ENCODE measurements around the gene SNX30.

Gene SNX30

GRCh38 chr9:112867275-112867991 is 116.9 kb downstream of the SNX30 start:
- peaks cover 0 to 42% of the 10 kb centered on the region in 2 experiments; a peak in 2 of 3 replicates for H3K36me3 ChIP-seq (ENCODE audit: control insufficient read depth in 2 of 2, insufficient read depth in 1 of 2, low read length in 2 of 2)
- no peak overlapping the region for H3K27ac ChIP-seq (ENCODE audit: extremely low read depth, low read depth, low read length)
- POLR2A ChIA-PET = interaction anchor here (0.6 to 0.8 kb wide), 2 partner anchors 16 to 283 kb away, joined by 3 read pairs; partner anchors contain the start of gene SLC31A2
- H3K4me3 ChIP-seq (ENCODE audit: low read depth, low read length) = no peak overlapping the region
- TF ChIP-seq ZNF580 (tag by site-specific recombination; IDR thresholded peaks at IDR 0.05) = no peak
- no peak for TF ChIP-seq ZBTB1 (tag by site-specific recombination; IDR thresholded peaks at IDR 0.05)
- peak; percentile 50 for TF ChIP-seq ZNF398 (tag by site-specific recombination; IDR thresholded peaks at IDR 0.05)
- TF ChIP-seq ZFHX2 (tag by site-specific recombination; conservative IDR thresholded peaks at IDR 0.05) = peak; percentile 69
- no peak for TF ChIP-seq ZNF473 (tag by site-specific recombination; IDR thresholded peaks at IDR 0.05)
- TF ChIP-seq EGR2 (tag by site-specific recombination; IDR thresholded peaks at IDR 0.05; ENCODE audit: low read depth) = peak; percentile 84
- CTCF ChIA-PET = no interaction called here
- H3K4me1 ChIP-seq (ENCODE audit: control insufficient read depth, insufficient read depth, low read length) = no peaks in the 10 kb centered on the region
- H3K9me3 ChIP-seq (ENCODE audit: control insufficient read depth, insufficient read depth, low read depth, low read length) = no peaks in the 10 kb centered on the region

- no peak overlapping the region for H3K4me3 ChIP-seq (ENCODE audit: low read depth, low read length)
- H3K9me3 ChIP-seq (ENCODE audit: control insufficient read depth, insufficient read depth, low read depth, low read length) = no peaks in the 10 kb centered on the region
- no peaks in the 10 kb centered on the region for H3K4me1 ChIP-seq (ENCODE audit: control insufficient read depth, insufficient read depth, low read length)
- POLR2A ChIA-PET = no interaction called here
- no peak for TF ChIP-seq PRDM6 (tag by site-specific recombination; IDR thresholded peaks at IDR 0.05)
- no peak for TF ChIP-seq ZNF398 (tag by site-specific recombination; IDR thresholded peaks at IDR 0.05)
- no peak for TF ChIP-seq GLIS2 (tag by site-specific recombination; IDR thresholded peaks at IDR 0.05)
- TF ChIP-seq ZIC2 (tag by site-specific recombination; IDR thresholded peaks at IDR 0.05) = no peak
- TF ChIP-seq ZNF169 (tag by site-specific recombination; IDR thresholded peaks at IDR 0.05) = no peak
- CTCF ChIA-PET = interaction anchor here (0.7 to 1.0 kb wide), 3 partner anchors 24 to 317 kb away, joined by 3 to 4 read pairs (median 3); no protein-coding TSS in a partner anchor
- H3K36me3 ChIP-seq (ENCODE audit: control insufficient read depth in 2 of 2, insufficient read depth in 1 of 2, low read length in 2 of 2) = peaks cover 0 to 40% of the 10 kb centered on the region in 2 experiments; a peak in 2 of 3 replicates
- H3K27ac ChIP-seq (ENCODE audit: extremely low read depth, low read depth, low read length) = no peak overlapping the region
These were observed 117.9 kb downstream of the SNX30 start for GRCh38 chr9:112868461-112868860.

- Histone ChIP-seq H3K9me3 (ENCODE audit: control insufficient read depth, insufficient read depth, low read depth, low read length) (no peaks in the 10 kb centered on the region), H3K36me3 (ENCODE audit: control insufficient read depth in 2 of 2, insufficient read depth in 1 of 2, low read length in 2 of 2) (peaks cover 0 to 36% of the 10 kb centered on the region in 2 experiments; a peak in 2 of 3 replicates), H3K4me3 (ENCODE audit: low read depth, low read length) (no peak overlapping the region), H3K4me1 (ENCODE audit: control insufficient read depth, insufficient read depth, low read length) (no peaks in the 10 kb centered on the region), H3K27ac (ENCODE audit: extremely low read depth, low read depth, low read length) (no peak overlapping the region)
- ChIA-PET CTCF (interaction anchor here (0.6 to 1.2 kb wide), 6 partner anchors 15 to 529 kb away, joined by 3 to 7 read pairs (median 4); no protein-coding TSS in a partner anchor), POLR2A (interaction anchor here (0.7 kb wide), 1 partner anchor 257 kb away, joined by 3 read pairs; no protein-coding TSS in a partner anchor)
- TF ChIP-seq ZNF521 (tag by site-specific recombination; IDR thresholded peaks at IDR 0.05) (no peak), ZNF366 (tag by site-specific recombination; conservative IDR thresholded peaks at IDR 0.05) (no peak), ZNF362 (tag by site-specific recombination; IDR thresholded peaks at IDR 0.05) (no peak), ZNF221 (tag by site-specific recombination; IDR thresholded peaks at IDR 0.05; ENCODE audit: borderline replicate concordance) (no peak), YY2 (tag by site-specific recombination; IDR thresholded peaks at IDR 0.05) (no peak), GLIS2 (tag by site-specific recombination; IDR thresholded peaks at IDR 0.05) (no peak), KLF16 (tag by site-specific recombination; IDR thresholded peaks at IDR 0.05) (no peak), ZNF654 (tag by site-specific recombination; IDR thresholded peaks at IDR 0.05; ENCODE audit: low read depth) (no peak), ZNF302 (tag by site-specific recombination; IDR thresholded peaks at IDR 0.05; ENCODE audit: low read depth) (no peak), ZNF791 (tag by site-specific recombination; IDR thresholded peaks at IDR 0.05) (no peak), ZNF112 (tag by site-specific recombination; IDR thresholded peaks at IDR 0.05) (no peak), ZNF747 (tag by site-specific recombination; IDR thresholded peaks at IDR 0.05) (no peak)
These were observed 118.5 kb downstream of the SNX30 start for GRCh38 chr9:112869041-112869529.

Measured in HEK293 (cell line).